HG03060 (cell line): ENCODE data around the gene SLCO4A1.

Experiments
- ATAC-seq: cut with Tn5 transposase; IDR thresholded peaks from one replicate; pipeline ENCODE4 v1.9.1; 2021; ENCODE audit warnings: low read depth, moderate number of reproducible peaks; ENCODE audit not compliant: unreplicated experiment

The SLCO4A1 gene

GRCh38 chr20:62696434-62696957, 54.2 kb downstream of the SLCO4A1 start:
- no peak for ATAC-seq

DNA sequence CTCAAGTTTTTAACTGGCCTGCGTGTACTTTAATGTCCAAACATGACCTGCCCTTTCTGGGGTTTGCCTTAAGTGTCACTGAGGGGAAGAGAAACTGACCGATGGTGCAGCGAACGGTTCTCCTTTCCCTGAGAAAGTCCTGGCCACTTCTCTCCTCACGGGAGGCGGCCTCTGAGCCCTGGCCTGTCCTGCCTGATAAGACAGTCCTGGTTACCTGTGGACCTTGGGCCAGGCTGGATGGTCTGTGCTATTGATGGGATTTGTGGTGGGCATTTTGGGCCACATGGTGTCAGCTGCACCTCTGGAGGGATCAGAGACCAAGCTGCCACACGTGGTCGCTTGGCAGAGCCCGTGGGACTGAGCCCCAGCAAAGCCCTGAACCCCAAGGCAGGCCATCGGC, 54.7 kb downstream of the SLCO4A1 start:
- no peak for ATAC-seq

DNA sequence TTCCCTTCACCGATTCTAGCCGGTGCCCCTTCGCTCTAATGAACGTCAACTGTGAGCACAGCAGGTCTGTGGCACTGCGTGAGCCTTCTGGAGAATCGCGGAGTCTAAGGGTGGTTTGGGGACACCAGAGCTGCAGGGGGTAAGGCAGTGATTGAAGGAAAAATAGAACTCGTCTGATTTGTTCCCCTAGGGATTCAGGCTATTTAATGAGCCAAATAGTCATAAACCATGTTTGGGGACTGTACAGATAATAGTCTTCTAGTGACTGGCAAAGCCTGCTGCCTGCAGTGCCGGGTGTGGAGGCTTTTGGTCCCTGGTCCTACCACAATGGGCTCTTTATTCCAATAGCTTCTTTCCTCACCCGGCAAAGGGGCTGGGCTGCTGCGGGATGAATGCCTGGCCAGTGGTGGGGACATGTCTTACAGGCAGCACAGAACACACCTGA, 55.2 kb downstream of the SLCO4A1 start:
- no peak for ATAC-seq

DNA sequence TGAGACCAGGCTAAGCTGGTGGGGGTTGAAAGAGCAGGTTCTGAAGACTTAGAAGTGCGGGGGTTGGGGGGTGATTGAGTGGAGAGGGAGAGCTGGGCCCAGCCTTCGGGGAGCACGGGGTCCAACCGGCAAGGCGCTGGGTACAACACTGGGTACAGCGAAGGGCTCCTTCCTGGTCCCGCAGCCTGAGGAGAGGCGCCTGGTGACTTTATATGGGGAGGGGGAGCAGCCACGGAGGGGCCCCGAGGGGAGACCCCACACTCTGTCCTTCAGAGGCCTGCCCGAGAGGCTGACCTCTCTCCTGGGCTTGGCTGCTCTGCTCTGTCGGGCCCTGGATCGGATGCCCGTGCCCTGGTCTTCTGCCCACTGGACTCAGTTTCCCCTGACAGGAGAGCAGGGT, 55.9 kb downstream of the SLCO4A1 start:
- ATAC-seq = no peak

GRCh38 chr20:62699296-62699695, 57.0 kb downstream of the SLCO4A1 start:
- ATAC-seq = no peak

DNA sequence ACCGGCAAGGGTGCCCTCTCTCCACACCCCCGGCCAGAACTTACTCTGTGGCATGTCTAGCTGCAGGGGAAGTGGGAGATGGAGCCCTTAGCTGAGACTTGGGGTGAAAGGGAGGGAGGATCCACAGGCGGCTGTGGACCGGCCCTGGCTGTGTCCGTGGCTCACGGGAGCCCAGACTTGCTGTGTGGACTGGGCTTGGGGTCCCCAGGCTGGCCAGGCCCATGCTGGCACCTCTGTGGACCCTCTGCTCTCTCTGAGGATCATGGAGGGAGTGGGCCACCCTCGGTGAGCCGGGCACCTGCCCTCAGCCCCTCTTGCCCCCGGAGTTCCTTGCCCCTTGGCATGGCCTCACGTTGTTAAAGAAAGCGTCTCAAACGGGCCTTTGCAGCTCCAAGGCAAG, 57.4 kb downstream of the SLCO4A1 start:
- ATAC-seq = no peak

DNA sequence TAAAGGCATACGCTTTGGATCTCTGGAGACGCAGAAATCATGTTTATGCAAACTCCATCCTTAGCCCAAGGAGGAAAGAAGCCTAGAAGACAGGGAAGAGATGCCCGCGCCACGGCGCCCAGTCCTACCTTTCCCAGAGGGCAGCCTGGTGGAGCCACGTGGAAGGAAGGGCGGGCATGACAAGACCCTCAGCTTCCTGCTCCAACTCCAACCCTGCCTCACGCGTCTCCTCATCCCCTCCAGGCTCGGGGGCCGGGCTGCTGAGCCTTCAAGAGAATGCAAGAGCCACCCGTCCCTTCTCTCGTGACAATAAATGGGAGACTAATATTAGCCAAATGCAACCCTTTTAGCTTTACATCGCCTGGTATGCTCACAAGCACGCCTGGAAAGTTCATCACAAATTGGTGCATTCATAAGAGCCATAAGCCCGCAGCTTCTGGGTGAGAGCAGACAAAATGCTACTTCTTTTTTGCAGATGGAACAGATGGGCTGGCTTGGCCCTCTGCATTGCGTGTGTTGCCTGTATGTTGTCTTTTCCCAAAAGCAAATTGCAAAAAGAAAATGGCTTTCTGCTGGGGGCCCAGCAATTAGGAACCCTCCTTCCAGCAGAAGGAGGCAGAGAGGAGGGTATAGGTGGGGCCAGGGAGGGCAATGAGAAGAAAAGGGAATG, 58.1 kb downstream of the SLCO4A1 start:
- ATAC-seq = no peak

GRCh38 chr20:62701161-62702012, 59.1 kb downstream of the SLCO4A1 start:
- ATAC-seq = no peak

- no peak for ATAC-seq
Measured at GRCh38 chr20:62702013-62702300, 59.7 kb downstream of the SLCO4A1 start.

GRCh38 chr20:62702895-62703852, 60.9 kb downstream of the SLCO4A1 start:
- no peak for ATAC-seq

- no peak for ATAC-seq
Measured at GRCh38 chr20:62703853-62704228, 61.5 kb downstream of the SLCO4A1 start.

DNA sequence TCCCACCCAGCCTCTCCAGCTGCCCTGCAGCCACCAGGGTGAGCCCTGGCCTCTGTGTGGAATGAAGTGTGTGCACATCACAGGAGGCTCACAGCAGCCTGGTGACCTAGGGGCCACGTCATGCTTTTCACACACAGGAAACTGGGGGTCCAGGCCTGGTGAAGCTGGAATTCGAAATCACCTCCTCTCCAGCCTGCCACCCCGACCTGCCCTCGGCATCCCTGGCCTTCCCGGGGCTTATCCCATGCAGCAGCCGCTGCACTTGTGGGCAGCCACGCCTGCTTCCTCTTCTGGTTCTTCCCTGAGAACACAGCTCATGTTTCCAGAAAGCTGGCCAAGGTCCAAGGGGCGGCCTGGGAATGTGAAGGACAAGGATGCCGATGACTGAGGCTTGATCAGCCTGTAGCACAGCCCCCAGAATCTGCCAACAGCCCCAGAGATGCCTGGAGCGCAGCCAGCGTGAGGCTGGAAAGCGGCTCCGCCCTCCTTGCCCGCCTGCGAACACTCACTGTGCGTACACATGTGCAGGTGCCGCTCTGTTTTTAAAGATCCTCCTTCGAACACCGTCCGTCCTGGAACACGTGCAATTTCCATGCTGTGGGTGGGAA, 62.1 kb downstream of the SLCO4A1 start:
- ATAC-seq = no peak

DNA sequence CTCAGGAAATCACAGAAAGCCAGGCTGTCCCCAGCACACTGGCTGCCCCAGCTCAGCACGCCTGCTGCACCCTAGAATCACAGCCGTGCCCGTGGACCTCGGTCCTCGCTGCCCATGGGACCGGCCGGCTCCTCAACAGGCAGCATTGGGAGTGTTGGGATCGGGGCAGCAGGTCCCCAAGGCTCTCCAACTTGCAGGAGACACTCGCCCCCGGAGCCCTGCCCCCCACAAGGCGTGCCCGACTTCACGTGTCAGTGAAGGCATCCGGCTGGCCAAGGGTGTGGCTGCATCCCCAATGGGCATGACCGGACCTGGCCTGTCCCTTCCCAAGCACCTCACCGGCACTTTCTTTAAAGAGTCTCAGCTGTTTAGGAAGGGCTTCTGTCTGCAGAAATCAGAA, 63.3 kb downstream of the SLCO4A1 start:
- ATAC-seq = no peak

- no peak for ATAC-seq
Measured at GRCh38 chr20:62706344-62706743, 64.0 kb downstream of the SLCO4A1 start.

- ATAC-seq = no peak
Measured at GRCh38 chr20:62706857-62707256, 64.6 kb downstream of the SLCO4A1 start.

- no peak for ATAC-seq
Measured at GRCh38 chr20:62707276-62707920, 65.1 kb downstream of the SLCO4A1 start.

- no peak for ATAC-seq
Measured at GRCh38 chr20:62707921-62708521, 65.7 kb downstream of the SLCO4A1 start.

GRCh38 chr20:62708591-62709536, 66.6 kb downstream of the SLCO4A1 start, which contains the start of gene NTSR1:
TSS of gene NTSR1 (plus strand) at chr20:62708836. CDS start at chr20:62709208, 372 bp downstream.
- no peak for ATAC-seq
